Breast epithelium (tissue), 3 donors: Measurements from ENCODE around the gene CYP2A6.

Source experiments
- POLR2A ChIP-seq: fragments of 450-650 bp; IDR thresholded peaks from one replicate; pipeline ENCODE4 v1.6.1; 2016; ENCODE audit warnings: antibody characterized with exemption, mild to moderate bottlenecking, moderate library complexity
- POLR2AphosphoS5 ChIP-seq, 3 donors: sonication (generic); formaldehyde crosslinking; IDR thresholded peaks; one replicate each; pipeline ENCODE4 v1.6.1; 2017; ENCODE audit warnings: antibody characterized with exemption in 3 of 3
- TF ChIP-seq, protein P1 (sequence below), 3 donors: fragments of 450-650 bp; IDR thresholded peaks; one replicate each; pipeline ENCODE4 v1.5.1; 2016 to 2017; ENCODE audit warnings: antibody characterized with exemption in 3 of 3, mild to moderate bottlenecking in 3 of 3, moderate library complexity in 3 of 3

DNA sequence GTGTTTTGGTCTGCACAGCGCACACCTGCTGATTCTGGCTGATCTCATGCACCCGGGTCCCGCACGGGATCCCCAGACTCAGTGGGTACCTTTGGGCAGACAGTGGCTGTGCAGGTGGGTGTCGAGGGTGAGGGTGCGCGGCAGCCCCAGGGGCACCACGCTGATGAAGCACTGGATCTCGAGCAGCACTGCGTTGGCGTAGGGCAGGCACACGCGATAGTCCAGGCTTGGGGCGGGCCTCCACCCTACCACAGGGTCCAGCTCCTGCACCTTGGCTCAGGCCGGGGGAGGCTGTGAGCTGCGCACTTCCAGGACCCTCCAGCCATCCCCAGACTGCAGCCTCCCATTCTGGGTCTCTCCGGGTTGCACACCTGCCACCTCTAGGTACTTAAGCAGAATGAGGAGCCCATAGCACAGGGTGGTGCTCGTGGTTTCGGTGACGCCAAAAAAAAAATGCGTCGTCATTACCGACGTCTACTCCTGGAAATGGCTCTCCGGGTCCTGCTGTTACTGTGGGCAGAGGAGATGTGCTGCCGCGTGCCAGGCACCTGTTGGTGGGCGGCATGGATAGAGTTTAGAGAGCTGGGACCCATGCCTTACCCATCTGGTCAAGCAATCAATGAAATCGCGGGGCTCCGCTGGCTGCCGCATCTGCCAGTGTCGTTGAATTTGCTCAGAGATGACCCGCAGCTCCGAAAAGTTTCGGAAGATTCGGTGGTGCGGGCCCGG, 40.7 kb downstream of the CYP2A6 start:
- TF ChIP-seq, protein P1, sequence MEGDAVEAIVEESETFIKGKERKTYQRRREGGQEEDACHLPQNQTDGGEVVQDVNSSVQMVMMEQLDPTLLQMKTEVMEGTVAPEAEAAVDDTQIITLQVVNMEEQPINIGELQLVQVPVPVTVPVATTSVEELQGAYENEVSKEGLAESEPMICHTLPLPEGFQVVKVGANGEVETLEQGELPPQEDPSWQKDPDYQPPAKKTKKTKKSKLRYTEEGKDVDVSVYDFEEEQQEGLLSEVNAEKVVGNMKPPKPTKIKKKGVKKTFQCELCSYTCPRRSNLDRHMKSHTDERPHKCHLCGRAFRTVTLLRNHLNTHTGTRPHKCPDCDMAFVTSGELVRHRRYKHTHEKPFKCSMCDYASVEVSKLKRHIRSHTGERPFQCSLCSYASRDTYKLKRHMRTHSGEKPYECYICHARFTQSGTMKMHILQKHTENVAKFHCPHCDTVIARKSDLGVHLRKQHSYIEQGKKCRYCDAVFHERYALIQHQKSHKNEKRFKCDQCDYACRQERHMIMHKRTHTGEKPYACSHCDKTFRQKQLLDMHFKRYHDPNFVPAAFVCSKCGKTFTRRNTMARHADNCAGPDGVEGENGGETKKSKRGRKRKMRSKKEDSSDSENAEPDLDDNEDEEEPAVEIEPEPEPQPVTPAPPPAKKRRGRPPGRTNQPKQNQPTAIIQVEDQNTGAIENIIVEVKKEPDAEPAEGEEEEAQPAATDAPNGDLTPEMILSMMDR (IDR thresholded peaks at IDR 0.05): no peak
- TF ChIP-seq POLR2AphosphoS5 (IDR thresholded peaks at IDR 0.05) (no peak), POLR2A (no peak)
